Astrocyte of the hippocampus (primary cell): ENCODE measurements around the gene ECHDC1.
"Not testable (repeated sequence)": the region's sequence is repeated elsewhere in the genome, so short reads cannot be mapped to it uniquely, and the experiment has no call there.

Experiments
- DNase-seq: peaks from one replicate; pipeline ENCODE4 v3.0.0; 2011; ENCODE audit warnings: low read depth, low spot score

The ECHDC1 gene

GRCh38 chr6:127342296-127342945 lies 988 bp downstream of the ECHDC1 start:
- DNase-seq, result peak; percentile 86

GRCh38 chr6:127341471-127342202 lies 1.8 kb downstream of the ECHDC1 start:
- no peak for DNase-seq

- DNase-seq, result no peak
These were observed 3.2 kb downstream of the ECHDC1 start for GRCh38 chr6:127340171-127340570.

GRCh38 chr6:127338936-127339335 lies 4.5 kb downstream of the ECHDC1 start:
- DNase-seq, result no peak

GRCh38 chr6:127332383-127332961 lies 10.9 kb downstream of the ECHDC1 start:
- no peak for DNase-seq

- DNase-seq, result not testable (repeated sequence)
These were observed 12.2 kb downstream of the ECHDC1 start for GRCh38 chr6:127331256-127331655.

- DNase-seq, result peak; percentile 57
These were observed 15.3 kb downstream of the ECHDC1 start for GRCh38 chr6:127328043-127328609.

GRCh38 chr6:127319686-127320085 lies 23.7 kb downstream of the ECHDC1 start:
- DNase-seq, result no peak

- DNase-seq, result no peak
These were observed 25.9 kb downstream of the ECHDC1 start for GRCh38 chr6:127317388-127318128.

- DNase-seq, result no peak
These were observed 37.7 kb downstream of the ECHDC1 start for GRCh38 chr6:127305741-127306140.

GRCh38 chr6:127303917-127304316 lies 39.5 kb downstream of the ECHDC1 start:
- DNase-seq, result no peak

- DNase-seq, result peak; percentile 64
These were observed 40.4 kb downstream of the ECHDC1 start for GRCh38 chr6:127302728-127303660.

GRCh38 chr6:127301199-127301700 lies 42.2 kb downstream of the ECHDC1 start:
- DNase-seq, result peak; percentile 57

GRCh38 chr6:127300411-127300810 lies 43.0 kb downstream of the ECHDC1 start:
- peak; percentile 78 for DNase-seq

GRCh38 chr6:127299522-127300240 lies 43.7 kb downstream of the ECHDC1 start:
- DNase-seq, result no peak

GRCh38 chr6:127298475-127298874 lies 44.9 kb downstream of the ECHDC1 start:
- no peak for DNase-seq

- no peak for DNase-seq
These were observed 45.8 kb downstream of the ECHDC1 start for GRCh38 chr6:127297502-127298070.

- DNase-seq, result peak; percentile 11
These were observed 51.9 kb downstream of the ECHDC1 start for GRCh38 chr6:127291495-127291894.
